Activated CD8-positive, alpha-beta T cell treated with anti-CD3 and anti-CD28 coated beads for 36 hours (primary cell): ENCODE results near the gene GABARAP. TPM values are rescaled to one million over a fixed set of nuclear protein-coding genes. Genes with fewer than 3 reads are reported as not detected.

ENCODE experiments used
- ATAC-seq: fragments of 200-7000 bp; cut with Tn5 transposase; one replicate; pipeline ENCODE4 v1.10.0; 2021; ENCODE audit warnings: mild to moderate bottlenecking, moderate library complexity
- CTCF ChIA-PET: fragments of 350-600 bp; sonication (Branson Sonifier 250); formaldehyde crosslinking; loops from one replicate; lab custom pipeline; 2021; ENCODE audit warnings: antibody characterized with exemption; lab: Charles Lee
- POLR2A ChIA-PET: fragments of 350-600 bp; sonication (Branson Sonifier 250); formaldehyde crosslinking; loops from one replicate; lab custom pipeline; 2021; ENCODE audit warnings: antibody characterized with exemption; lab: Charles Lee
- DNase-seq: peaks from one replicate; pipeline ENCODE4 v3.0.0-alpha.2; 2020
- H3K27ac Mint-ChIP-seq: one replicate; pipeline ENCODE4 v1.8.0; 2021; ENCODE audit warnings: mild to moderate bottlenecking, mixed read lengths
- H3K27me3 Mint-ChIP-seq: one replicate; pipeline ENCODE4 v1.8.0; 2021; ENCODE audit warnings: mixed read lengths
- H3K36me3 Mint-ChIP-seq: one replicate; pipeline ENCODE4 v1.8.0; 2021; ENCODE audit warnings: low read depth, mixed read lengths
- H3K4me1 Mint-ChIP-seq: one replicate; pipeline ENCODE4 v1.8.0; 2021; ENCODE audit warnings: low read depth, mixed read lengths
- H3K4me3 Mint-ChIP-seq: one replicate; pipeline ENCODE4 v1.8.0; 2021; ENCODE audit warnings: mild to moderate bottlenecking, moderate library complexity, mixed read lengths
- H3K9me3 Mint-ChIP-seq: one replicate; pipeline ENCODE4 v1.8.0; 2021; ENCODE audit warnings: mixed read lengths
- intact Hi-C: fragments of 100-400 bp; cut with micrococcal nuclease; formaldehyde crosslinking; loops from one replicate; pipeline ENCODE4 v1.10.0; 2022
- total RNA-seq, 2 experiments: library from RNA; stranded (reverse); gene quantifications; one replicate each; pipeline ENCODE4 v1.2.3, GENCODE V29; 2021
- TF ChIP-seq, protein P1 (sequence below): fragments of 200-600 bp; IDR thresholded peaks from one replicate; pipeline ENCODE4 v1.8.0; 2022; ENCODE audit warnings: antibody characterized with exemption, mild to moderate bottlenecking

Gene GABARAP
- total RNA-seq, 2 experiments from 2014 or later: 104 to 118 TPM

DNA sequence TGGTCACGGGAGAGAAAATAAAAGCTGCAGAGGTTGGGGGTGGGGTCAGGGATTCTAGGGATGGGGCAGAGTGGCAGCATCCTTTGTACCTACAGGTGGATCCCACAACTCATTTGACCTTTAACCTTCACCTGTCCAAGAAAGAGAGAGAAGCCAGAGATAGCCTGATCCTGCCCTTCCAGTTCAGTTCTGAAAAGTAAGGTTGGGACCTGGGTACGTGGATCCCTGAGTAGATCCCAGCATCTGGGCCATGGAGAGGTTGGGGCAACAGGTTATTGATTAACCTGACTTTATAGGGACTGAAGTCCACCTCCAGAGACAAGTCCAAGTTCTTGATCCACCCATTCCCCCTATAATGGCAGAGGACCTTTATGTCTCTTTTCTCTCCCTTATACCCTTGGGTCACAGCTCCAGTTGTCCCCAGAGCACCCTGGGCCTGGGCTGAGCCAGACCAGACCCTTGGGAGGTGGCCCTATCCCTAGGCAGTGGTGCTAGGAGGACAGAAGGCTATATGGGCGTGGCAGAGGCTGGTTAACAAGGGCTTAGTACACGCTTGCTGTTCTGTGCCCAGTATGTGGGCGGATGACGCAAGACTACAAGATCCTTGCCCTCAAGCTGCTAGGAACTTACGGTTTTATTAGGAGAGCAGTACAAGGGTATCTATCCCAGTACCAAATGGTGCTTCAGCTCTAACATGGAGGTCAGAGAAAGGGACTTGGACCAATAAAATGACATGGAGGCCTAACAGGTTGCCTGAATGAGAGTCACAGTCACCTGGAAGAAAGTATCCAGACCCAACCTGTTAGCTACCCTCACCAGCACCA is 16.7 kb upstream of the GABARAP start:
- no peak overlapping the region for H3K4me3 Mint-ChIP-seq
- TF ChIP-seq, protein P1, sequence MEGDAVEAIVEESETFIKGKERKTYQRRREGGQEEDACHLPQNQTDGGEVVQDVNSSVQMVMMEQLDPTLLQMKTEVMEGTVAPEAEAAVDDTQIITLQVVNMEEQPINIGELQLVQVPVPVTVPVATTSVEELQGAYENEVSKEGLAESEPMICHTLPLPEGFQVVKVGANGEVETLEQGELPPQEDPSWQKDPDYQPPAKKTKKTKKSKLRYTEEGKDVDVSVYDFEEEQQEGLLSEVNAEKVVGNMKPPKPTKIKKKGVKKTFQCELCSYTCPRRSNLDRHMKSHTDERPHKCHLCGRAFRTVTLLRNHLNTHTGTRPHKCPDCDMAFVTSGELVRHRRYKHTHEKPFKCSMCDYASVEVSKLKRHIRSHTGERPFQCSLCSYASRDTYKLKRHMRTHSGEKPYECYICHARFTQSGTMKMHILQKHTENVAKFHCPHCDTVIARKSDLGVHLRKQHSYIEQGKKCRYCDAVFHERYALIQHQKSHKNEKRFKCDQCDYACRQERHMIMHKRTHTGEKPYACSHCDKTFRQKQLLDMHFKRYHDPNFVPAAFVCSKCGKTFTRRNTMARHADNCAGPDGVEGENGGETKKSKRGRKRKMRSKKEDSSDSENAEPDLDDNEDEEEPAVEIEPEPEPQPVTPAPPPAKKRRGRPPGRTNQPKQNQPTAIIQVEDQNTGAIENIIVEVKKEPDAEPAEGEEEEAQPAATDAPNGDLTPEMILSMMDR: no peak
- H3K9me3 Mint-ChIP-seq: no peaks in the 10 kb centered on the region
- ATAC-seq: no peak
- POLR2A ChIA-PET: interaction anchor here (0.6 to 1.7 kb wide), 5 partner anchors 8 to 52 kb away, joined by 3 to 6 read pairs (median 4); partner anchors contain the start of gene CTDNEP1
- CTCF ChIA-PET: interaction anchor here (1.1 kb wide), 1 partner anchor 38 kb away, joined by 5 read pairs; no protein-coding TSS in a partner anchor
- H3K27me3 Mint-ChIP-seq: peaks cover 17% of the 10 kb centered on the region
- peak overlapping the region; percentile 68 for H3K27ac Mint-ChIP-seq
- intact Hi-C loops: no loop called here
- peaks cover 41% of the 10 kb centered on the region for H3K4me1 Mint-ChIP-seq
- peak; percentile 51 for DNase-seq
- H3K36me3 Mint-ChIP-seq: peaks cover 37% of the 10 kb centered on the region

DNA sequence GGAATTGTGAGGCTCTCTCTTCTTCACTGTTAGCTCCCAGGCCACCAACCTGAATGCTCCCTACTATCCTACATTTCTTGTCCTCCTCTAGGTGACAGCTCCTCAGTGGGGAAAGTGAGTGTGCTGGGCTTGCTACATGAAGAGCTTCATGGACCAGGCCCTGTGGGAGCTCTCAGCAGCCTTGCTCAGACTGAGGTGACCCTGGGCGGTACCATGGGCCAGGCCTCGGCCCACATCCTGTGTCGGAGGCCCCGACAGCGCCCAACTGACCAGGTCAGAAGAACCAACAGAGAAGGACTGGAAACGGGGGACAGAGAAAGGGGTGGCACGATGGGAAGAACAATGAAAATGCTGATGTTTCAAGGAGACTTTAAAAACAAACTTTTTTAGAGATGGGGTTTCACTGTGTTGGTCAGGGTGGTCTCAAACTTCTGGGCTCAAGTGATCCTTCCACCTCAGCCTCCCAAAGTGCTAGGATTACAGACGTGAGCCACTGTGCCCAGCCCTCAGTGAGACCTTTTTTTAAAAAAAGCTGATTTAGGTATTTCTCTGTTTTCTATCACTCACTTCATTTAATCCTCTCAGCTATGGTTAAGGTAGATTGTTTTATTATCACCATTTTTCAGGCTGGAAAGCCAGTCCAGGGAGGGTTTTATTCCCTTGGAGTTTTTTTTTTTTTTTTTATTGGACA is 14.7 kb upstream of the GABARAP start:
- no peak for ATAC-seq
- intact Hi-C loops: no loop called here
- DNase-seq: no peak
- ChIA-PET POLR2A (interaction anchor here (0.6 to 1.2 kb wide), 5 partner anchors 9 to 57 kb away, joined by 3 read pairs; partner anchors contain the start of gene GABARAP), CTCF (interaction anchor here (1.0 to 2.0 kb wide), 5 partner anchors 9 to 211 kb away, joined by 3 to 7 read pairs (median 4); partner anchors contain the start of gene SLC2A4)
- TF ChIP-seq, protein P1: no peak
- H3K4me3 Mint-ChIP-seq: no peak overlapping the region
- H3K27ac Mint-ChIP-seq: peak overlapping the region; percentile 48
- H3K4me1 Mint-ChIP-seq: peaks cover 37% of the 10 kb centered on the region
- peaks cover 2% of the 10 kb centered on the region for H3K27me3 Mint-ChIP-seq
- peaks cover 46% of the 10 kb centered on the region for H3K36me3 Mint-ChIP-seq
- H3K9me3 Mint-ChIP-seq: no peaks in the 10 kb centered on the region

DNA sequence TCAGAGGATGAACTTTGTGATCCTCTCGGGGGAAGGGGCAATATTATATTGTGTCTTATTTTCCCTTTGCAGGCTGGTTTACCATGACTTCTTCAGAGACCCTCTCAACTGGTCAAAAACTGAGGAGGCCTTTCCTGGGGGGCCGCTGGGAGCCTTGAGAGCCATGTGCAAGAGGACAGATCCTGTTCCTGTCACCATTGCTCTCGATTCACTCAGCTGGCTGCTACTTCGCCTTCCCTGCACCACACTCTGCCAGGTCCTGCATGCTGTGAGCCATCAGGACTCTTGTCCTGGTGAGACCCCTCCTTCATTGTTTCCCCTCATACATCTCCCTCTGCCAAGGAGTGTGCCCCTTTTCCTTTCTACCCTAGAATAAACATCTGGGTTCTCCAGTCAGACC is 12.3 kb upstream of the GABARAP start:
- ATAC-seq: no peak
- peaks cover 34% of the 10 kb centered on the region for H3K4me1 Mint-ChIP-seq
- H3K9me3 Mint-ChIP-seq: no peaks in the 10 kb centered on the region
- ChIA-PET CTCF (interaction anchor here (1.7 kb wide), 1 partner anchor 42 kb away, joined by 6 read pairs; no protein-coding TSS in a partner anchor), POLR2A (interaction anchor here (0.6 to 1.2 kb wide), 4 partner anchors 12 to 123 kb away, joined by 3 to 4 read pairs (median 3); no protein-coding TSS in a partner anchor)
- H3K4me3 Mint-ChIP-seq: no peak overlapping the region
- intact Hi-C loops: no loop called here
- DNase-seq: no peak
- H3K27me3 Mint-ChIP-seq: no peaks in the 10 kb centered on the region
- peak overlapping the region; percentile 24 for H3K27ac Mint-ChIP-seq
- H3K36me3 Mint-ChIP-seq: peaks cover 49% of the 10 kb centered on the region
- TF ChIP-seq, protein P1: no peak

DNA sequence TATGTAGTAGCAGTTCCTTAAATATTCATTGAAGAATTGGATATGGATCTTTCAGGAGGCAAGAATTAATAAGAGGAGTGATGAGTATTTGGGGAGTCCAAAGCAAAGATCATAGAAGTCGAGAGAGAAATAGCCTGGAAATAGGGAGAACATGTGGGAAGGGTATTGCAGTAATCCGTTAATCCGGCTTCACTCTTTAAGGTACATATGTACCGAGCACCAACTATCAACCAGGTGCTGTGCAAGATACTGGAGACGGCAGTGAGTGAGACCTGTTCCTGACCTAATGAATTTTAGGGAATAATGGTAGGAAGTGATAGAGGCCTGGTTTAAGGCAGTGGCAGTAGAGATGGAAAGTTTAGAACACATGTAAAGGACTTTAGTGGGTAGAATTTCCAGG is 10.8 kb upstream of the GABARAP start:
- Mint-ChIP-seq H3K27ac (peak overlapping the region; percentile 100), H3K4me3 (peak overlapping the region; percentile 91), H3K27me3 (no peaks in the 10 kb centered on the region), H3K4me1 (peaks cover 32% of the 10 kb centered on the region), H3K36me3 (peaks cover 41% of the 10 kb centered on the region), H3K9me3 (no peaks in the 10 kb centered on the region)
- CTCF ChIA-PET: no interaction called here
- intact Hi-C loops: no loop called here
- POLR2A ChIA-PET: no interaction called here
- ATAC-seq (no peak), DNase-seq (no peak)
- TF ChIP-seq, protein P1: no peak
